ENCODE data around the gene FBXW11.

DNA sequence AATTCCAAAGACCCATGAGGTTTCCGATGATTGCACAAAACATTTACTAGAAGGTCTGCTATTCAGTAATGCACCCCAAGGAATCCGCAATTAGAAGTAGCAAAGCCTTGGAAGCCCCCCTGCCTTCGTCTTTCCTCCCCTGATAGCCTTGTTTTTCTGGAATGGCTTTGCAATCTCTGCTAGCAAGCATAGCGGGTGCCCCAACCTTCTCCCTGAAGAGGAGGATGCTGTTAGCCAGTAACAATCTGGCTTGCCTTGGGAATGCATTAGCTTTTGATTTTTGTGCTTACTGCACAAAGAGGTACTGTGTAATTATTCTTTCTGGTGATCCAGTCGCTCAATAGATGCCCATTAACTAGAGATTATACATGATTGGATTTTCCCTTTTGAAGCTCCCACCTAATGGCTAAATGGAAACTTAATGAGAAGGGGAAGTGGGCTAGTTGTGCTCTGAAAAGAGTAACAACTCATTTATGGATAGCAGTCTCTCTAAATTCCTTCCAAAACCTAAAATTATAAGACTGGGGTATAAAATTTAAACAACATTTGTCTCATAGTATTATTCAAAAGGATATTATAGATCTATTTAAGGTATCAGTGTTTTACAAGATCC is 91.6 kb downstream of the FBXW11 start:
- TF ChIP-seq ELF4 (IDR thresholded peaks at IDR 0.05) (no peak), FOXM1 (IDR thresholded peaks at IDR 0.05; ENCODE audit: borderline replicate concordance) (no peak), BHLHE40 (IDR thresholded peaks at IDR 0.05; ENCODE audit: borderline replicate concordance) (no peak), FOXA1 (IDR thresholded peaks at IDR 0.05) (no peak), PKNOX1 (IDR thresholded peaks at IDR 0.05) (no peak), SP1 (IDR thresholded peaks at IDR 0.05) (no peak)
